GM23338 (cell line): ENCODE results near the gene SP100. TPM values are rescaled to one million over a fixed set of nuclear protein-coding genes. Genes with fewer than 3 reads are reported as not detected.

Experiments
- ATAC-seq: fragments of 200-7000 bp; cut with Tn5 transposase; 3 replicates; pipeline ENCODE4 v1.9.1; 2020
- DNase-seq: peaks from one replicate; pipeline ENCODE4 v3.0.0-alpha.2; 2015; ENCODE audit warnings: low spot score
- H2AFZ ChIP-seq: fragments of 200-600 bp; sonication (generic); 2 replicates; pipeline ENCODE4 v1.8.0; 2016; ENCODE audit warnings: antibody characterized with exemption, mild to moderate bottlenecking, moderate library complexity
- H3F3A ChIP-seq: fragments of 200-600 bp; sonication (generic); replicated peaks from 2 replicates; pipeline ENCODE4 v1.8.0; 2017; ENCODE audit warnings: antibody characterized with exemption, mixed run types, low read depth
- H3K27ac ChIP-seq: fragments of 200-600 bp; sonication (generic); 2 replicates; pipeline ENCODE4 v1.6.1; 2016; ENCODE audit warnings: low read depth
- H3K27me3 ChIP-seq: fragments of 200-600 bp; sonication (generic); 2 replicates; pipeline ENCODE4 v1.8.0; 2016; ENCODE audit warnings: mild to moderate bottlenecking, mixed run types, moderate library complexity; ENCODE audit not compliant: insufficient read depth
- H3K36me3 ChIP-seq: fragments of 200-600 bp; sonication (generic); 2 replicates; pipeline ENCODE4 v1.8.0; 2016; ENCODE audit warnings: mild to moderate bottlenecking; ENCODE audit not compliant: insufficient read depth
- H3K4me1 ChIP-seq: fragments of 200-600 bp; sonication (generic); 2 replicates; pipeline ENCODE4 v1.8.0; 2016; ENCODE audit warnings: mild to moderate bottlenecking, moderate library complexity; ENCODE audit not compliant: insufficient read depth
- H3K4me2 ChIP-seq: fragments of 200-600 bp; sonication (generic); 2 replicates; pipeline ENCODE4 v1.7.1; 2017; ENCODE audit warnings: mixed run types
- H3K4me3 ChIP-seq: fragments of 200-600 bp; sonication (generic); 2 replicates; pipeline ENCODE4 v1.6.1; 2016; ENCODE audit warnings: mixed run types
- H3K79me2 ChIP-seq: fragments of 200-600 bp; sonication (generic); replicated peaks from 2 replicates; pipeline ENCODE4 v1.8.0; 2017; ENCODE audit warnings: mild to moderate bottlenecking; ENCODE audit not compliant: insufficient read depth
- H3K9me2 ChIP-seq: fragments of 200-600 bp; sonication (generic); 2 replicates; pipeline ENCODE4 v1.8.0; 2017; ENCODE audit not compliant: insufficient read depth
- H4K20me1 ChIP-seq: fragments of 200-600 bp; sonication (generic); replicated peaks from 2 replicates; pipeline ENCODE4 v1.8.0; 2017; ENCODE audit warnings: mild to moderate bottlenecking; ENCODE audit not compliant: insufficient read depth
- H3K27ac Mint-ChIP-seq: 2 replicates; pipeline ENCODE4 v1.8.0; 2020; ENCODE audit warnings: inconsistent platforms, mild to moderate bottlenecking, moderate library complexity, mixed read lengths
- H3K27me3 Mint-ChIP-seq: 3 replicates; pipeline ENCODE4 v1.8.0; 2022; ENCODE audit warnings: low read depth, mild to moderate bottlenecking, moderate library complexity, mixed read lengths, inconsistent platforms; ENCODE audit not compliant: insufficient read depth, poor library complexity
- H3K36me3 Mint-ChIP-seq: 3 replicates; pipeline ENCODE4 v1.8.0; 2021; ENCODE audit warnings: low read depth, mild to moderate bottlenecking, inconsistent platforms, moderate library complexity, mixed read lengths
- H3K4me1 Mint-ChIP-seq: 3 replicates; pipeline ENCODE4 v1.8.0; 2020; ENCODE audit warnings: mild to moderate bottlenecking, inconsistent platforms, mixed read lengths
- H3K4me3 Mint-ChIP-seq: 3 replicates; pipeline ENCODE4 v1.8.0; 2021; ENCODE audit warnings: moderate library complexity, mild to moderate bottlenecking, inconsistent platforms, mixed read lengths
- H3K9me3 Mint-ChIP-seq: 3 replicates; pipeline ENCODE4 v1.8.0; 2020; ENCODE audit warnings: moderate library complexity, mild to moderate bottlenecking, inconsistent platforms, mixed read lengths
- CTCF ChIP-seq, 2 experiments: fragments of 200-600 bp in 1 of 2; sonication (generic) in 1 of 2; conservative IDR thresholded peaks; 2 replicates each; pipeline versions ENCODE4 v1.5.1 to v1.6.1; 2016 to 2017; ENCODE audit warnings: antibody characterized with exemption in 2 of 2, low read depth in 2 of 2, mild to moderate bottlenecking in 2 of 2, moderate library complexity in 1 of 2
- REST ChIP-seq: IDR thresholded peaks from one replicate; pipeline ENCODE4 v1.6.1; 2018; ENCODE audit warnings: antibody characterized with exemption; ENCODE audit not compliant: unreplicated experiment
- polyA plus RNA-seq: library from polyadenylated mRNA; unstranded; fragments of >200 nt; fragmentation: Nextera tagmentation; extraction: Ambion mirVana; gene quantifications from 2 replicates; pipeline ENCODE4 v1.2.1, GENCODE V29; 2016
- total RNA-seq: library from RNA; depleted of rRNA; stranded (reverse); fragments of >200 nt; shearing (Covaris generic); gene quantifications from 2 replicates; pipeline ENCODE4 v1.2.3, GENCODE V29; 2014
- TF ChIP-seq, protein P1 (sequence below): fragments of 250-450 bp; sonication (Bioruptor Pico); IDR thresholded peaks from 2 replicates; pipeline ENCODE4 v1.5.0; 2020; ENCODE audit warnings: mild to moderate bottlenecking, moderate library complexity

The SP100 gene
- total and polyA plus RNA-seq, 2 experiments from 2014 or later: 0.44 to 0.73 TPM

GRCh38 chr2:230400041-230400440 is 16.0 kb upstream of the SP100 start (continued):
- no peak for TF ChIP-seq CTCF (conservative IDR thresholded peaks at IDR 0.05; ENCODE audit: low read depth in 2 of 2)
- TF ChIP-seq, protein P1, sequence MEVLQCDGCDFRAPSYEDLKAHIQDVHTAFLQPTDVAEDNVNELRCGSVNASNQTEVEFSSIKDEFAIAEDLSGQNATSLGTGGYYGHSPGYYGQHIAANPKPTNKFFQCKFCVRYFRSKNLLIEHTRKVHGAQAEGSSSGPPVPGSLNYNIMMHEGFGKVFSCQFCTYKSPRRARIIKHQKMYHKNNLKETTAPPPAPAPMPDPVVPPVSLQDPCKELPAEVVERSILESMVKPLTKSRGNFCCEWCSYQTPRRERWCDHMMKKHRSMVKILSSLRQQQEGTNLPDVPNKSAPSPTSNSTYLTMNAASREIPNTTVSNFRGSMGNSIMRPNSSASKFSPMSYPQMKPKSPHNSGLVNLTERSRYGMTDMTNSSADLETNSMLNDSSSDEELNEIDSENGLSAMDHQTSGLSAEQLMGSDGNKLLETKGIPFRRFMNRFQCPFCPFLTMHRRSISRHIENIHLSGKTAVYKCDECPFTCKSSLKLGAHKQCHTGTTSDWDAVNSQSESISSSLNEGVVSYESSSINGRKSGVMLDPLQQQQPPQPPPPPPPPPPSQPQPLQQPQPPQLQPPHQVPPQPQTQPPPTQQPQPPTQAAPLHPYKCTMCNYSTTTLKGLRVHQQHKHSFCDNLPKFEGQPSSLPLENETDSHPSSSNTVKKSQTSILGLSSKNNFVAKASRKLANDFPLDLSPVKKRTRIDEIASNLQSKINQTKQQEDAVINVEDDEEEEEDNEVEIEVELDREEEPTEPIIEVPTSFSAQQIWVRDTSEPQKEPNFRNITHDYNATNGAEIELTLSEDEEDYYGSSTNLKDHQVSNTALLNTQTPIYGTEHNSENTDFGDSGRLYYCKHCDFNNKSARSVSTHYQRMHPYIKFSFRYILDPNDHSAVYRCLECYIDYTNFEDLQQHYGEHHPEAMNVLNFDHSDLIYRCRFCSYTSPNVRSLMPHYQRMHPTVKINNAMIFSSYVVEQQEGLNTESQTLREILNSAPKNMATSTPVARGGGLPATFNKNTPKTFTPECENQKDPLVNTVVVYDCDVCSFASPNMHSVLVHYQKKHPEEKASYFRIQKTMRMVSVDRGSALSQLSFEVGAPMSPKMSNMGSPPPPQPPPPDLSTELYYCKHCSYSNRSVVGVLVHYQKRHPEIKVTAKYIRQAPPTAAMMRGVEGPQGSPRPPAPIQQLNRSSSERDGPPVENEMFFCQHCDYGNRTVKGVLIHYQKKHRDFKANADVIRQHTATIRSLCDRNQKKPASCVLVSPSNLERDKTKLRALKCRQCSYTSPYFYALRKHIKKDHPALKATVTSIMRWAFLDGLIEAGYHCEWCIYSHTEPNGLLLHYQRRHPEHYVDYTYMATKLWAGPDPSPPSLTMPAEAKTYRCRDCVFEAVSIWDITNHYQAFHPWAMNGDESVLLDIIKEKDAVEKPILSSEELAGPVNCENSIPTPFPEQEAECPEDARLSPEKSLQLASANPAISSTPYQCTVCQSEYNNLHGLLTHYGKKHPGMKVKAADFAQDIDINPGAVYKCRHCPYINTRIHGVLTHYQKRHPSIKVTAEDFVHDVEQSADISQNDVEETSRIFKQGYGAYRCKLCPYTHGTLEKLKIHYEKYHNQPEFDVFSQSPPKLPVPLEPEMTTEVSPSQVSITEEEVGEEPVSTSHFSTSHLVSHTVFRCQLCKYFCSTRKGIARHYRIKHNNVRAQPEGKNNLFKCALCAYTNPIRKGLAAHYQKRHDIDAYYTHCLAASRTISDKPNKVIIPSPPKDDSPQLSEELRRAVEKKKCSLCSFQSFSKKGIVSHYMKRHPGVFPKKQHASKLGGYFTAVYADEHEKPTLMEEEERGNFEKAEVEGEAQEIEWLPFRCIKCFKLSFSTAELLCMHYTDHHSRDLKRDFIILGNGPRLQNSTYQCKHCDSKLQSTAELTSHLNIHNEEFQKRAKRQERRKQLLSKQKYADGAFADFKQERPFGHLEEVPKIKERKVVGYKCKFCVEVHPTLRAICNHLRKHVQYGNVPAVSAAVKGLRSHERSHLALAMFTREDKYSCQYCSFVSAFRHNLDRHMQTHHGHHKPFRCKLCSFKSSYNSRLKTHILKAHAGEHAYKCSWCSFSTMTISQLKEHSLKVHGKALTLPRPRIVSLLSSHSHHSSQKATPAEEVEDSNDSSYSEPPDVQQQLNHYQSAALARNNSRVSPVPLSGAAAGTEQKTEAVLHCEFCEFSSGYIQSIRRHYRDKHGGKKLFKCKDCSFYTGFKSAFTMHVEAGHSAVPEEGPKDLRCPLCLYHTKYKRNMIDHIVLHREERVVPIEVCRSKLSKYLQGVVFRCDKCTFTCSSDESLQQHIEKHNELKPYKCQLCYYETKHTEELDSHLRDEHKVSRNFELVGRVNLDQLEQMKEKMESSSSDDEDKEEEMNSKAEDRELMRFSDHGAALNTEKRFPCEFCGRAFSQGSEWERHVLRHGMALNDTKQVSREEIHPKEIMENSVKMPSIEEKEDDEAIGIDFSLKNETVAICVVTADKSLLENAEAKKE: no peak

GRCh38 chr2:230400454-230400853 is 15.5 kb upstream of the SP100 start:
- peaks cover 14% of the 10 kb centered on the region; the same call in 2 of the 3 replicates for H3K9me3 Mint-ChIP-seq
- no peak overlapping the region for H3K4me3 Mint-ChIP-seq
- Histone ChIP-seq H3K36me3 (no peaks in the 10 kb centered on the region), H3K4me2 (no peak overlapping the region), H3K79me2 (no peaks in the 10 kb centered on the region), H2AFZ (no peak overlapping the region), H3K27ac (no peak overlapping the region), H3K27me3 (no peaks in the 10 kb centered on the region), H3K9me2 (no peaks in the 10 kb centered on the region), H3K4me3 (no peak overlapping the region), H3F3A (no peaks in the 10 kb centered on the region), H4K20me1 (no peaks in the 10 kb centered on the region), H3K4me1 (no peaks in the 10 kb centered on the region)
- no peaks in the 10 kb centered on the region for H3K36me3 Mint-ChIP-seq
- peaks cover 4% of the 10 kb centered on the region for H3K4me1 Mint-ChIP-seq
- no peak for ATAC-seq
- no peaks in the 10 kb centered on the region for H3K27me3 Mint-ChIP-seq
- DNase-seq: no peak
- no peak overlapping the region for H3K27ac Mint-ChIP-seq
- no peak for TF ChIP-seq REST
- TF ChIP-seq, protein P1: no peak
